Progenitor cell of endocrine pancreas (in vitro differentiated cells): Measurements from ENCODE around the gene LRRTM2. TPM values are rescaled to one million over a fixed set of nuclear protein-coding genes. Genes with fewer than 3 reads are reported as not detected.
A peak's percentile ranks its signal among the peaks of the same experiment; 100 is the strongest.

Source experiments
- DNase-seq: peaks from one replicate; pipeline ENCODE4 v3.0.0; 2021; ENCODE audit warnings: low spot score; ENCODE audit not compliant: unreplicated experiment
- H3K27ac Mint-ChIP-seq: 2 replicates; pipeline ENCODE4 v1.8.0; 2021; ENCODE audit warnings: mild to moderate bottlenecking, moderate library complexity, mixed read lengths
- H3K27me3 Mint-ChIP-seq: 2 replicates; pipeline ENCODE4 v1.8.0; 2021; ENCODE audit warnings: mixed read lengths
- H3K36me3 Mint-ChIP-seq: 2 replicates; pipeline ENCODE4 v1.8.0; 2022; ENCODE audit warnings: mixed read lengths; ENCODE audit not compliant: insufficient read depth
- H3K4me1 Mint-ChIP-seq: 2 replicates; pipeline ENCODE4 v1.8.0; 2021; ENCODE audit warnings: low read depth, mixed read lengths
- H3K4me3 Mint-ChIP-seq: 2 replicates; pipeline ENCODE4 v1.8.0; 2021; ENCODE audit warnings: low read depth, mild to moderate bottlenecking, moderate library complexity, mixed read lengths
- H3K9me3 Mint-ChIP-seq: 2 replicates; pipeline ENCODE4 v1.8.0; 2021; ENCODE audit warnings: low read depth, mixed read lengths
- total RNA-seq: library from RNA; stranded (reverse); gene quantifications from 2 replicates; pipeline ENCODE4 v1.2.1, GENCODE V29; 2021
- TF ChIP-seq, protein P1 (sequence below): fragments of 200-600 bp; sonication (generic); IDR thresholded peaks from one replicate; pipeline ENCODE4 v1.5.0; 2021; ENCODE audit warnings: antibody characterized with exemption, mild to moderate bottlenecking; ENCODE audit not compliant: unreplicated experiment

LRRTM2 gene
- total RNA-seq, 1 donor from 2014 or later: not detected

DNA sequence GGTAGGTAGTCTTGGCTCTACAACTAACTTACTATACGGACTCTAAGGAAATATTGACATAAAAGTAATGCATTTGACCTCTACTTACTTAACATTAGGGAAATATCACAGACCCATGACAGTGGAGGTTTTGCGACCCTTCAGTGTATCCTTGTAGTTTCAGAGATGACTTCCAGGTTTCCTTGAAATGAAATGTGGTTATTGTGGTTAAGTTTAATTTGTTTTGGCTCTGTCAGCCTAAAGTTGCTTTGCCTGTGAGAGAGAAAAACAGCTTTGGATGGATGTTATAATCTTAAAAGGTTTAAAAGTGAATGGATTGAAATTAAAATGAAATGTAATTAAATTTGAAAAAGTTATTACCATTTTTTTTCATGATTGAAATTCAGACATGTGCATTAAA is 42.9 kb downstream of the LRRTM2 start:
- TF ChIP-seq, protein P1, sequence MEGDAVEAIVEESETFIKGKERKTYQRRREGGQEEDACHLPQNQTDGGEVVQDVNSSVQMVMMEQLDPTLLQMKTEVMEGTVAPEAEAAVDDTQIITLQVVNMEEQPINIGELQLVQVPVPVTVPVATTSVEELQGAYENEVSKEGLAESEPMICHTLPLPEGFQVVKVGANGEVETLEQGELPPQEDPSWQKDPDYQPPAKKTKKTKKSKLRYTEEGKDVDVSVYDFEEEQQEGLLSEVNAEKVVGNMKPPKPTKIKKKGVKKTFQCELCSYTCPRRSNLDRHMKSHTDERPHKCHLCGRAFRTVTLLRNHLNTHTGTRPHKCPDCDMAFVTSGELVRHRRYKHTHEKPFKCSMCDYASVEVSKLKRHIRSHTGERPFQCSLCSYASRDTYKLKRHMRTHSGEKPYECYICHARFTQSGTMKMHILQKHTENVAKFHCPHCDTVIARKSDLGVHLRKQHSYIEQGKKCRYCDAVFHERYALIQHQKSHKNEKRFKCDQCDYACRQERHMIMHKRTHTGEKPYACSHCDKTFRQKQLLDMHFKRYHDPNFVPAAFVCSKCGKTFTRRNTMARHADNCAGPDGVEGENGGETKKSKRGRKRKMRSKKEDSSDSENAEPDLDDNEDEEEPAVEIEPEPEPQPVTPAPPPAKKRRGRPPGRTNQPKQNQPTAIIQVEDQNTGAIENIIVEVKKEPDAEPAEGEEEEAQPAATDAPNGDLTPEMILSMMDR: no peak
- Mint-ChIP-seq H3K27me3 (no peaks in the 10 kb centered on the region), H3K4me1 (peaks cover 14% of the 10 kb centered on the region)

DNA sequence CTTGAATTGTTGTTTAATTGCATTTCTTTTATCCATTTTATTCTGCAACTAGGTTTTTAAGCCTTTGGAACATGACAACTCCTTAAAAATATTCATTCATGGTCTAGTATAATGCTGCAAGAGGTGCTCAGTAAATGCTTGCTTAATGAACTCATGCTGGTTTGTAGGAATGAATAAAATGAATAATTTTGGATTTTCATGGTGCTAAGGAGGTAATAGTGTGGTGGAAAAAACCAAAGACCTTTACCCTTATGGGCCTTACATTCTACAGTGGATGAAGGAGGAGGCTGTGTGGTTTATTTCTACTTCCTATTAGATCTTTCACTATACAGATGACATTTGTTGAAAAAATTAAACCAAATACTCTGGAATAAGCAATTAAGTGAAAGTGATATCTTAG is 43.4 kb downstream of the LRRTM2 start:
- Mint-ChIP-seq H3K9me3 (no peaks in the 10 kb centered on the region), H3K27ac (no peak overlapping the region), H3K4me3 (no peak overlapping the region), H3K36me3 (peaks cover 24% of the 10 kb centered on the region), H3K27me3 (no peaks in the 10 kb centered on the region), H3K4me1 (peaks cover 14% of the 10 kb centered on the region)
- DNase-seq: no peak
- TF ChIP-seq, protein P1: no peak

More for the DNA sequence above, 42.9 kb downstream of the LRRTM2 start:
- Mint-ChIP-seq H3K9me3 (no peaks in the 10 kb centered on the region), H3K36me3 (peaks cover 22% of the 10 kb centered on the region), H3K4me3 (no peak overlapping the region), H3K27ac (no peak overlapping the region)
- no peak for DNase-seq

DNA sequence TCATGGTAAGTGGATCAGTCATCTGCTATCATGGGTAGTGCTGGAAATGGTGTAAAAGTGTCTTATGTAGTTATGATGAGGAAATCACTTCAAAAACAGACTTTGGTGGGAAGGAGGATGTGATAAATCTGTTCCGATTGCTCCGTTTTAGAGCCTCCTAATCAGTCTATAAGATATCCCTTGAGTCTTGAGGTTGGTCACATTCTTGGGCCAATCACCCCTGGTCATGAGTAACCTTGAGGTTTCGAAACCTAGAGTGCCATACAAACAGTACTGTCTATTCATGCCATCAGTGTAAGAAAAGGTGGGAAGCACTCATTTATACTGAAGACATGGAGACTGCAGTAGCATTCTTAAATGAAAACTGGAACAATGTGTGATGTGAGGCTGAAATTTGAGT is 45.8 kb downstream of the LRRTM2 start:
- TF ChIP-seq, protein P1: no peak
- DNase-seq: no peak
- H3K36me3 Mint-ChIP-seq: peaks cover 30% of the 10 kb centered on the region
- H3K4me3 Mint-ChIP-seq: no peak overlapping the region
- H3K4me1 Mint-ChIP-seq: peaks cover 7% of the 10 kb centered on the region
- no peaks in the 10 kb centered on the region for H3K27me3 Mint-ChIP-seq
- no peaks in the 10 kb centered on the region for H3K9me3 Mint-ChIP-seq
- no peak overlapping the region for H3K27ac Mint-ChIP-seq

DNA sequence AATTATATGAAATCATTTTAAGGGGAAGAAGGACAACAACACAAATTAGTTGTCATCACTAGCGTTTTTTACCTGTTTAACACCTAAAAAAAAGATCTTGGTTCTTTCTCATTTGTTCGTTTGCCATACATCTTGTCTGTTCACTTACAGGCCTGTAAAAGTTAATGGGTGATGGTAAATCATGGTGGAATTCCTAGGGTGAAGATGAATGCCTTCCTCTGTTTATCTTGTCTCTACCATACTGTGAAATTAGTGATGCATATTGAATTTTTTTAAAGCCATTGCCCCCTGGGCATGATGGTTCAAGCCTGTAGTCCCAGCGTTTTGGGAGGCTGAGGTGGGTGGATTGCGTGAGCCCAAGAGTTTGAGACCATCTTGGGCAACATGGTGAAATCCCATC is 46.6 kb downstream of the LRRTM2 start:
- no peaks in the 10 kb centered on the region for H3K27me3 Mint-ChIP-seq
- TF ChIP-seq, protein P1: no peak
- H3K4me3 Mint-ChIP-seq: no peak overlapping the region
- no peaks in the 10 kb centered on the region for H3K9me3 Mint-ChIP-seq
- peaks cover 4% of the 10 kb centered on the region for H3K4me1 Mint-ChIP-seq
- H3K36me3 Mint-ChIP-seq: peaks cover 32% of the 10 kb centered on the region
- peak overlapping the region; percentile 29 for H3K27ac Mint-ChIP-seq
- no peak for DNase-seq

DNA sequence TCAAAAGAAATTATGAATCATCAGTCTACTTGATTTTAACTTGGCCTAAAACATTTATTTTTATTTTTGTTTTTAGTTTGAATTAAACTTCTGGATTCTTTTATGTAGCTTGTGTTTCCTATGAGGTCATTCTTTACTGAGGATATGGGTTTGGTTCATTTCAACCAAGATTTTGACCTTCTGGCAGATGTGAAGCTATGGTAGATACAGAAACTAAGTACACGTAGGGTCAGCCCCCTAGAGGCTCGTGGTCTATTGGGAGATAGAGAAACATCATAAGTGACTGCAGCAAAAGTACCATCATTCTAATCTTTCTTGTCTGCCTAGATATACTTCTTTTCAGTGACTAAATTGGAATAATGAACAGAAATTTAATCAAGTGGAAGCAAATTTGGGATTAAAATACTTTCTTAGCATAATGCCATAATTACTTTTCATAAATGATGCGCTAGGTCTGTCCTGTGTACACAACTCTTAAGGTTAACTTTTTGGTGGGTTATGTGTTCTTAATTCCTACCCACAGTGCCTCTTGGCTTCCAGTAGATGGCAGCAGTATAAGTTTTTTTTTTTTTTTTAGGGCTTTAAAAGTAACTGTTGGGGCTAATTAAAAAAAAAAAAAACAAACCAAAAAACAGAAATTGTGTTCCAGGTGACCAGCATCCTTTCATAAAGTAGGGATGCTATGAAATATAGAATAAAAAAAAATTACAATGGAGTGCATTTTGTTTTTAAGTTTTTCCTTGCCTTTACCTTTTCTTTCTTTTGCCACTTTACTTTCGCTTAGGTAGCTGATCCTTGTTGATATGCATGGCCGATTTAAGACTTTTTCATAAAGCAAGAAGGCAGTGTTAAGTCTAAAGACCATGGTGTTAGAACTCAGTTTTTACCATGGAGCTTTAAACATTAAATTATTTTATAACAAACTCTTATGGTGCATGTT is 49.9 kb downstream of the LRRTM2 start:
- peaks cover 29% of the 10 kb centered on the region for H3K36me3 Mint-ChIP-seq
- DNase-seq: no peak

More for the DNA sequence above, 49.9 kb downstream of the LRRTM2 start:
- no peak overlapping the region for H3K4me3 Mint-ChIP-seq
- TF ChIP-seq, protein P1: peak; percentile 67
- H3K27ac Mint-ChIP-seq: no peak overlapping the region
- H3K27me3 Mint-ChIP-seq: no peaks in the 10 kb centered on the region
- no peaks in the 10 kb centered on the region for H3K9me3 Mint-ChIP-seq
- no peaks in the 10 kb centered on the region for H3K4me1 Mint-ChIP-seq
